Measurements from ENCODE around the gene SMARCC2. TPM values are rescaled to one million over a fixed set of nuclear protein-coding genes. Genes with fewer than 3 reads are reported as not detected.

SMARCC2 gene
- total and polyA plus RNA-seq, 2 of the 13 experiments (the other 11 are each of a cell fraction or from before 2014, with no cell fraction given) = 21.3 to 24.1 TPM

DNA sequence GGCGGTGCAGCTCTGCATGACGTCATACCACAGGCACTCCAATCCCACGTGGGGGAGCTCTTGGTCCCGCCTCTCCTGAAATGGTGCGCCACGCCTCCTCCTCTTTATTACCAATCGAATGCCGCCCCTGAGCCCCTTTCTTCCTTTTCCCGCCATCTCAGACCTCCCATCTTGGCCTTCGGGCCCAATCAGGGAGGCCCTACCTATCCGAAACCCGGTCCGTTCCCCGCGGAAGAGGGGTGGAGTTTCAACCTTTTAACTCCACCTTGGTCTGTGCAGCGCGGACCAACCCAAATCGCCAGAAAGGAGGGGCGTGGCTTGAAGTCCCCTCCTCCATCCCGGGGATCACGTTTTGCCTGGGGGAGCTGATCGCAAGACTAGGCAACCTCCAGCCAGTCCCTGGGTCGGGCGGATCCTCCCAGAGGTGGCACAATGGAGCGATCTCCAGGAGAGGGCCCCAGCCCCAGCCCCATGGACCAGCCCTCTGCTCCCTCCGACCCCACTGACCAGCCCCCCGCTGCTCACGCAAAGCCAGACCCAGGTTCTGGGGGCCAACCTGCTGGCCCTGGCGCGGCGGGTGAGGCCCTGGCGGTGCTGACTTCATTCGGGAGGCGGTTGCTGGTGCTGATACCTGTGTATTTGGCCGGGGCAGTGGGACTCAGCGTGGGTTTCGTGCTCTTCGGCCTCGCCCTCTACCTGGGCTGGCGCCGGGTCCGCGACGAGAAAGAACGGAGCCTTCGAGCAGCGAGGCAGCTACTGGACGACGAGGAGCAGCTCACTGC lies 61.2 kb downstream of the SMARCC2 start, which contains the start of gene ESYT1 (continued):
- TF ChIP-seq ZNF446 (CRISPR knock-in tag; IDR thresholded peaks at IDR 0.05) (no peak), GLI4 (CRISPR knock-in tag; IDR thresholded peaks at IDR 0.05; ENCODE audit: borderline replicate concordance) (peak; percentile 77; the same call in 1 of the 2 replicates), ZNF382 (CRISPR knock-in tag; IDR thresholded peaks at IDR 0.05; ENCODE audit: borderline replicate concordance) (no peak), ZNF543 (CRISPR knock-in tag; IDR thresholded peaks at IDR 0.05) (peak; percentile 65), NAIF1 (CRISPR knock-in tag; IDR thresholded peaks at IDR 0.05; ENCODE audit: borderline replicate concordance) (peak; percentile 57; the same call in 1 of the 2 replicates), ZFP90 (CRISPR knock-in tag; IDR thresholded peaks at IDR 0.05; ENCODE audit: borderline replicate concordance) (peak; percentile 51; the same call in 1 of the 2 replicates), CCDC6 (CRISPR knock-in tag; IDR thresholded peaks at IDR 0.05) (no peak), TCF7L2 (IDR thresholded peaks at IDR 0.05; ENCODE audit: low read depth, low read length) (no peak), ZNF441 (CRISPR knock-in tag; IDR thresholded peaks at IDR 0.05; ENCODE audit: borderline replicate concordance) (0 out of 2 replicates have a peak, but pooled peaks have one; percentile 27), ZNF879 (CRISPR knock-in tag; IDR thresholded peaks at IDR 0.05) (no peak), KDM2A (CRISPR knock-in tag; IDR thresholded peaks at IDR 0.05; ENCODE audit: borderline replicate concordance, low read depth) (peak; percentile 72), SAP130 (CRISPR knock-in tag; IDR thresholded peaks at IDR 0.05; ENCODE audit: low read depth) (peak; percentile 90)
- TF ChIP-seq, protein P1, sequence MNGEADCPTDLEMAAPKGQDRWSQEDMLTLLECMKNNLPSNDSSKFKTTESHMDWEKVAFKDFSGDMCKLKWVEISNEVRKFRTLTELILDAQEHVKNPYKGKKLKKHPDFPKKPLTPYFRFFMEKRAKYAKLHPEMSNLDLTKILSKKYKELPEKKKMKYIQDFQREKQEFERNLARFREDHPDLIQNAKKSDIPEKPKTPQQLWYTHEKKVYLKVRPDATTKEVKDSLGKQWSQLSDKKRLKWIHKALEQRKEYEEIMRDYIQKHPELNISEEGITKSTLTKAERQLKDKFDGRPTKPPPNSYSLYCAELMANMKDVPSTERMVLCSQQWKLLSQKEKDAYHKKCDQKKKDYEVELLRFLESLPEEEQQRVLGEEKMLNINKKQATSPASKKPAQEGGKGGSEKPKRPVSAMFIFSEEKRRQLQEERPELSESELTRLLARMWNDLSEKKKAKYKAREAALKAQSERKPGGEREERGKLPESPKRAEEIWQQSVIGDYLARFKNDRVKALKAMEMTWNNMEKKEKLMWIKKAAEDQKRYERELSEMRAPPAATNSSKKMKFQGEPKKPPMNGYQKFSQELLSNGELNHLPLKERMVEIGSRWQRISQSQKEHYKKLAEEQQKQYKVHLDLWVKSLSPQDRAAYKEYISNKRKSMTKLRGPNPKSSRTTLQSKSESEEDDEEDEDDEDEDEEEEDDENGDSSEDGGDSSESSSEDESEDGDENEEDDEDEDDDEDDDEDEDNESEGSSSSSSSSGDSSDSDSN (CRISPR knock-in tag; IDR thresholded peaks at IDR 0.05) = peak; percentile 60; the same call in 1 of the 2 replicates
- TF ChIP-seq, protein P2, sequence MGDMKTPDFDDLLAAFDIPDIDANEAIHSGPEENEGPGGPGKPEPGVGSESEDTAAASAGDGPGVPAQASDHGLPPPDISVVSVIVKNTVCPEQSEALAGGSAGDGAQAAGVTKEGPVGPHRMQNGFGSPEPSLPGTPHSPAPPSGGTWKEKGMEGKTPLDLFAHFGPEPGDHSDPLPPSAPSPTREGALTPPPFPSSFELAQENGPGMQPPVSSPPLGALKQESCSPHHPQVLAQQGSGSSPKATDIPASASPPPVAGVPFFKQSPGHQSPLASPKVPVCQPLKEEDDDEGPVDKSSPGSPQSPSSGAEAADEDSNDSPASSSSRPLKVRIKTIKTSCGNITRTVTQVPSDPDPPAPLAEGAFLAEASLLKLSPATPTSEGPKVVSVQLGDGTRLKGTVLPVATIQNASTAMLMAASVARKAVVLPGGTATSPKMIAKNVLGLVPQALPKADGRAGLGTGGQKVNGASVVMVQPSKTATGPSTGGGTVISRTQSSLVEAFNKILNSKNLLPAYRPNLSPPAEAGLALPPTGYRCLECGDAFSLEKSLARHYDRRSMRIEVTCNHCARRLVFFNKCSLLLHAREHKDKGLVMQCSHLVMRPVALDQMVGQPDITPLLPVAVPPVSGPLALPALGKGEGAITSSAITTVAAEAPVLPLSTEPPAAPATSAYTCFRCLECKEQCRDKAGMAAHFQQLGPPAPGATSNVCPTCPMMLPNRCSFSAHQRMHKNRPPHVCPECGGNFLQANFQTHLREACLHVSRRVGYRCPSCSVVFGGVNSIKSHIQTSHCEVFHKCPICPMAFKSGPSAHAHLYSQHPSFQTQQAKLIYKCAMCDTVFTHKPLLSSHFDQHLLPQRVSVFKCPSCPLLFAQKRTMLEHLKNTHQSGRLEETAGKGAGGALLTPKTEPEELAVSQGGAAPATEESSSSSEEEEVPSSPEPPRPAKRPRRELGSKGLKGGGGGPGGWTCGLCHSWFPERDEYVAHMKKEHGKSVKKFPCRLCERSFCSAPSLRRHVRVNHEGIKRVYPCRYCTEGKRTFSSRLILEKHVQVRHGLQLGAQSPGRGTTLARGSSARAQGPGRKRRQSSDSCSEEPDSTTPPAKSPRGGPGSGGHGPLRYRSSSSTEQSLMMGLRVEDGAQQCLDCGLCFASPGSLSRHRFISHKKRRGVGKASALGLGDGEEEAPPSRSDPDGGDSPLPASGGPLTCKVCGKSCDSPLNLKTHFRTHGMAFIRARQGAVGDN (CRISPR knock-in tag; IDR thresholded peaks at IDR 0.05) = peak; percentile 79
- TF ChIP-seq, protein P3, sequence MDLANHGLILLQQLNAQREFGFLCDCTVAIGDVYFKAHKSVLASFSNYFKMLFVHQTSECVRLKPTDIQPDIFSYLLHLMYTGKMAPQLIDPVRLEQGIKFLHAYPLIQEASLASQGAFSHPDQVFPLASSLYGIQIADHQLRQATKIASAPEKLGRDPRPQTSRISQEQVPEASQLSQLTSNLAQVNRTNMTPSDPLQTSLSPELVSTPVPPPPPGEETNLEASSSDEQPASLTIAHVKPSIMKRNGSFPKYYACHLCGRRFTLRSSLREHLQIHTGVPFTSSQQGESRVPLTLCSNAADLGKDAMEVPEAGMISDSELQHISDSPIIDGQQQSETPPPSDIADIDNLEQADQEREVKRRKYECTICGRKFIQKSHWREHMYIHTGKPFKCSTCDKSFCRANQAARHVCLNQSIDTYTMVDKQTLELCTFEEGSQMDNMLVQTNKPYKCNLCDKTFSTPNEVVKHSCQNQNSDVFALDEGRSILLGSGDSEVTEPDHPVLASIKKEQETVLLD (CRISPR knock-in tag; IDR thresholded peaks at IDR 0.05; ENCODE audit: low read depth) = no peak
- TF ChIP-seq, protein P4, sequence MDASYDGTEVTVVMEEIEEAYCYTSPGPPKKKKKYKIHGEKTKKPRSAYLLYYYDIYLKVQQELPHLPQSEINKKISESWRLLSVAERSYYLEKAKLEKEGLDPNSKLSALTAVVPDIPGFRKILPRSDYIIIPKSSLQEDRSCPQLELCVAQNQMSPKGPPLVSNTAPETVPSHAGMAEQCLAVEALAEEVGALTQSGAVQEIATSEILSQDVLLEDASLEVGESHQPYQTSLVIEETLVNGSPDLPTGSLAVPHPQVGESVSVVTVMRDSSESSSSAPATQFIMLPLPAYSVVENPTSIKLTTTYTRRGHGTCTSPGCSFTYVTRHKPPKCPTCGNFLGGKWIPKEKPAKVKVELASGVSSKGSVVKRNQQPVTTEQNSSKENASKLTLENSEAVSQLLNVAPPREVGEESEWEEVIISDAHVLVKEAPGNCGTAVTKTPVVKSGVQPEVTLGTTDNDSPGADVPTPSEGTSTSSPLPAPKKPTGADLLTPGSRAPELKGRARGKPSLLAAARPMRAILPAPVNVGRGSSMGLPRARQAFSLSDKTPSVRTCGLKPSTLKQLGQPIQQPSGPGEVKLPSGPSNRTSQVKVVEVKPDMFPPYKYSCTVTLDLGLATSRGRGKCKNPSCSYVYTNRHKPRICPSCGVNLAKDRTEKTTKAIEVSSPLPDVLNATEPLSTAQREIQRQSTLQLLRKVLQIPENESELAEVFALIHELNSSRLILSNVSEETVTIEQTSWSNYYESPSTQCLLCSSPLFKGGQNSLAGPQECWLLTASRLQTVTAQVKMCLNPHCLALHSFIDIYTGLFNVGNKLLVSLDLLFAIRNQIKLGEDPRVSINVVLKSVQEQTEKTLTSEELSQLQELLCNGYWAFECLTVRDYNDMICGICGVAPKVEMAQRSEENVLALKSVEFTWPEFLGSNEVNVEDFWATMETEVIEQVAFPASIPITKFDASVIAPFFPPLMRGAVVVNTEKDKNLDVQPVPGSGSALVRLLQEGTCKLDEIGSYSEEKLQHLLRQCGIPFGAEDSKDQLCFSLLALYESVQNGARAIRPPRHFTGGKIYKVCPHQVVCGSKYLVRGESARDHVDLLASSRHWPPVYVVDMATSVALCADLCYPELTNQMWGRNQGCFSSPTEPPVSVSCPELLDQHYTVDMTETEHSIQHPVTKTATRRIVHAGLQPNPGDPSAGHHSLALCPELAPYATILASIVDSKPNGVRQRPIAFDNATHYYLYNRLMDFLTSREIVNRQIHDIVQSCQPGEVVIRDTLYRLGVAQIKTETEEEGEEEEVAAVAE (CRISPR knock-in tag; IDR thresholded peaks at IDR 0.05; ENCODE audit: borderline replicate concordance) = peak; percentile 11; the same call in 1 of the 2 replicates
